Measurements from ENCODE around the gene PARP9. TPM values are rescaled to one million over a fixed set of nuclear protein-coding genes. Genes with fewer than 3 reads are reported as not detected.

PARP9 gene
- total and polyA plus RNA-seq, 2 of the 13 experiments (the other 11 are each of a cell fraction or from before 2014, with no cell fraction given): 6.5 to 10.6 TPM

- TF ChIP-seq ZNF350 (CRISPR knock-in tag; IDR thresholded peaks at IDR 0.05; ENCODE audit: borderline replicate concordance, low read depth) (peak; percentile 80), HOXD1 (CRISPR knock-in tag; IDR thresholded peaks at IDR 0.05) (peak; percentile 78; the same call in 1 of the 2 replicates), ISL2 (CRISPR knock-in tag; IDR thresholded peaks at IDR 0.05) (peak; percentile 71; the same call in 1 of the 2 replicates), SETDB1 (CRISPR knock-in tag; IDR thresholded peaks at IDR 0.05; ENCODE audit: borderline replicate concordance) (no peak), ZSCAN12 (CRISPR knock-in tag; IDR thresholded peaks at IDR 0.05) (no peak), HMGA1 (CRISPR knock-in tag; conservative IDR thresholded peaks at IDR 0.05) (no peak), NFAT5 (CRISPR knock-in tag; IDR thresholded peaks at IDR 0.05) (no peak), ATRX (CRISPR knock-in tag; IDR thresholded peaks at IDR 0.05; ENCODE audit: borderline replicate concordance) (no peak), ZNF446 (CRISPR knock-in tag; IDR thresholded peaks at IDR 0.05) (peak; percentile 73; the same call in 1 of the 2 replicates), ZKSCAN5 (CRISPR knock-in tag; IDR thresholded peaks at IDR 0.05) (no peak), FOXP4 (CRISPR knock-in tag; IDR thresholded peaks at IDR 0.05) (peak; percentile 50), ZNF382 (CRISPR knock-in tag; IDR thresholded peaks at IDR 0.05; ENCODE audit: borderline replicate concordance) (no peak)
- TF ChIP-seq, protein P1, sequence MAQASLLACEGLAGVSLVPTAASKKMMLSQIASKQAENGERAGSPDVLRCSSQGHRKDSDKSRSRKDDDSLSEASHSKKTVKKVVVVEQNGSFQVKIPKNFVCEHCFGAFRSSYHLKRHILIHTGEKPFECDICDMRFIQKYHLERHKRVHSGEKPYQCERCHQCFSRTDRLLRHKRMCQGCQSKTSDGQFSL (CRISPR knock-in tag; IDR thresholded peaks at IDR 0.05): no peak; the same call in 1 of the 2 replicates
- TF ChIP-seq, protein P2, sequence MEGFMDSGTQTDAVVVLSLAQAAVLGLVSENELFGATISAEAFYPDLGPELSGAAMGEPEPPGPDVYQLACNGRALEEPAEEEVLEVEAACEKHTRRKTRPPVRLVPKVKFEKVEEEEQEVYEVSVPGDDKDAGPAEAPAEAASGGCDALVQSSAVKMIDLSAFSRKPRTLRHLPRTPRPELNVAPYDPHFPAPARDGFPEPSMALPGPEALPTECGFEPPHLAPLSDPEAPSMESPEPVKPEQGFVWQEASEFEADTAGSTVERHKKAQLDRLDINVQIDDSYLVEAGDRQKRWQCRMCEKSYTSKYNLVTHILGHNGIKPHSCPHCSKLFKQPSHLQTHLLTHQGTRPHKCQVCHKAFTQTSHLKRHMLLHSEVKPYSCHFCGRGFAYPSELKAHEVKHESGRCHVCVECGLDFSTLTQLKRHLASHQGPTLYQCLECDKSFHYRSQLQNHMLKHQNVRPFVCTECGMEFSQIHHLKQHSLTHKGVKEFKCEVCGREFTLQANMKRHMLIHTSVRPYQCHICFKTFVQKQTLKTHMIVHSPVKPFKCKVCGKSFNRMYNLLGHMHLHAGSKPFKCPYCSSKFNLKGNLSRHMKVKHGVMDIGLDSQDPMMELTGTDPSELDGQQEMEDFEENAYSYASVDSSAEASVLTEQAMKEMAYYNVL (CRISPR knock-in tag; IDR thresholded peaks at IDR 0.05; ENCODE audit: borderline replicate concordance): peak; percentile 75; the same call in 1 of the 2 replicates
These were observed at the start of gene PARP9, which contains the start of gene DTX3L (continued) for GRCh38 chr3:122564155-122564912.
